B cell (primary cell): Measurements from ENCODE around the gene ITGB4. TPM values are rescaled to one million over a fixed set of nuclear protein-coding genes. Genes with fewer than 3 reads are reported as not detected.

Source experiments
- ATAC-seq: fragments of 200-7000 bp; cut with Tn5 transposase; one replicate; pipeline ENCODE4 v1.10.0; 2021; ENCODE audit warnings: low read depth, mild to moderate bottlenecking, moderate number of reproducible peaks, moderate library complexity
- CTCF ChIA-PET: fragments of 350-600 bp; sonication (Branson Sonifier 250); formaldehyde crosslinking; loops from one replicate; lab custom pipeline; 2021; ENCODE audit warnings: antibody characterized with exemption, inconsistent platforms; lab: Charles Lee
- POLR2A ChIA-PET: fragments of 350-600 bp; sonication (Branson Sonifier 250); formaldehyde crosslinking; loops from one replicate; lab custom pipeline; 2021; ENCODE audit warnings: antibody characterized with exemption; lab: Charles Lee
- DNase-seq: peaks from one replicate; pipeline ENCODE4 v3.0.0; 2013
- H2AFZ ChIP-seq: 2 replicates; pipeline ENCODE4 v1.6.1; 2012; ENCODE audit warnings: mild to moderate bottlenecking, low read depth, low read length; ENCODE audit not compliant: insufficient read depth, poor library complexity, severe bottlenecking
- H3K27ac ChIP-seq, 2 donors: 1 replicate in 1 of 2; 2 replicates in 1 of 2; pipeline ENCODE4 v1.5.1; 2012 to 2013; ENCODE audit warnings: low read length in 2 of 2, mild to moderate bottlenecking in 2 of 2, moderate library complexity in 1 of 2
- H3K27me3 ChIP-seq, 4 experiments: fragments of 200-600 bp in 1 of 4; sonication (generic) in 1 of 4; replicated peaks in 1 of 4; 1 replicate in 2 of 4; 2 replicates in 2 of 4; pipeline versions ENCODE4 v1.6.1 to v1.7.0; 2013 to 2016; ENCODE audit warnings: low read length in 3 of 4, mild to moderate bottlenecking in 2 of 4, mixed read lengths in 1 of 4, moderate library complexity in 1 of 4; ENCODE audit not compliant: insufficient read depth in 4 of 4, control insufficient read depth in 3 of 4; ENCODE audit errors: control extremely low read depth in 1 of 4
- H3K36me3 ChIP-seq, 2 experiments: replicated peaks in 1 of 2; 1 replicate in 1 of 2; 2 replicates in 1 of 2; pipeline versions ENCODE4 v1.6.1 to v1.7.1; 2013; ENCODE audit warnings: low read length in 1 of 2; ENCODE audit not compliant: insufficient read depth in 2 of 2, control insufficient read depth in 1 of 2; ENCODE audit errors: control extremely low read depth in 1 of 2, extremely low read depth in 1 of 2
- H3K4me1 ChIP-seq, 2 donors: fragments of 200-600 bp in 1 of 2; sonication (generic) in 1 of 2; 1 replicate in 1 of 2; 2 replicates in 1 of 2; pipeline versions ENCODE4 v1.5.1 to v1.6.1; 2013 to 2017; ENCODE audit warnings: low read length in 2 of 2; ENCODE audit not compliant: control insufficient read depth in 2 of 2, insufficient read depth in 2 of 2
- H3K4me2 ChIP-seq: replicated peaks from 2 replicates; pipeline ENCODE3; 2012; ENCODE audit warnings: mild to moderate bottlenecking, low read depth, low read length; ENCODE audit not compliant: poor library complexity, severe bottlenecking
- H3K4me3 ChIP-seq, 5 experiments: fragments of 200-600 bp in 1 of 5; sonication (generic) in 1 of 5; 1 replicate in 3 of 5; 2 replicates in 2 of 5; pipeline versions ENCODE4 v1.5.1 to v1.7.0; 2011 to 2016; ENCODE audit warnings: low read length in 4 of 5, mild to moderate bottlenecking in 4 of 5, low read depth in 2 of 5, control low read depth in 1 of 5, moderate library complexity in 1 of 5; ENCODE audit not compliant: insufficient read depth in 1 of 5; ENCODE audit errors: control extremely low read depth in 1 of 5, extremely low read depth in 1 of 5
- H3K79me2 ChIP-seq: fragments of 200-600 bp; sonication (generic); one replicate; pipeline ENCODE4 v1.6.0; 2016; ENCODE audit warnings: low read length; ENCODE audit not compliant: control insufficient read depth, insufficient read depth
- H3K9ac ChIP-seq: fragments of 200-600 bp; sonication (generic); 2 replicates; pipeline ENCODE4 v1.6.1; 2017; ENCODE audit warnings: mild to moderate bottlenecking, low read length, moderate library complexity
- H3K9me3 ChIP-seq, 3 donors: one replicate each; pipeline versions ENCODE4 v1.6.1 to v1.7.1; 2013; ENCODE audit warnings: low read length in 2 of 3; ENCODE audit not compliant: control insufficient read depth in 2 of 3, insufficient read depth in 1 of 3; ENCODE audit errors: control extremely low read depth in 1 of 3
- H4K20me1 ChIP-seq: 2 replicates; pipeline ENCODE4 v1.6.0; 2012; ENCODE audit warnings: mild to moderate bottlenecking, low read length; ENCODE audit not compliant: insufficient read depth, control insufficient read depth, poor library complexity, severe bottlenecking
- H3K27ac Mint-ChIP-seq: one replicate; pipeline ENCODE4 v1.8.0; 2021; ENCODE audit warnings: mixed read lengths
- H3K27me3 Mint-ChIP-seq: one replicate; pipeline ENCODE4 v1.8.0; 2021; ENCODE audit warnings: mixed read lengths
- H3K4me1 Mint-ChIP-seq: one replicate; pipeline ENCODE4 v1.8.0; 2021; ENCODE audit warnings: mixed read lengths
- H3K4me3 Mint-ChIP-seq: one replicate; pipeline ENCODE4 v1.8.0; 2021; ENCODE audit warnings: mixed read lengths
- H3K9me3 Mint-ChIP-seq: one replicate; pipeline ENCODE4 v1.8.0; 2022; ENCODE audit warnings: mixed read lengths; ENCODE audit not compliant: insufficient read depth
- EZH2 ChIP-seq: IDR thresholded peaks from 2 replicates; pipeline ENCODE4 v1.6.1; 2012; ENCODE audit warnings: borderline replicate concordance, low read depth, mild to moderate bottlenecking, moderate library complexity, low read length; ENCODE audit not compliant: insufficient read depth, poor library complexity, severe bottlenecking
- WGBS: methylation state at CpG from one replicate; pipeline ENCODE4 v1.1.5; 2013; ENCODE audit warnings: missing lambda C conversion rate; ENCODE audit not compliant: insufficient coverage; 5-methylcytosine and 5-hydroxymethylcytosine counted together
- intact Hi-C: fragments of 100-400 bp; cut with micrococcal nuclease; formaldehyde crosslinking; loops from one replicate; pipeline ENCODE4 v1.10.0; 2022
- polyA plus RNA-seq: library from polyadenylated mRNA; depleted of rRNA; stranded (reverse); fragments of >200 nt; gene quantifications from 2 replicates; pipeline ENCODE4 v1.2.3, GENCODE V29; 2012
- total RNA-seq, 2 donors: library from RNA; stranded (reverse); fragments of 120-200 nt in 1 of 2; gene quantifications; 1 replicate in 1 of 2; 2 replicates in 1 of 2; pipeline versions ENCODE4 v1.2.3 to v1.2.4, GENCODE V29; 2013 to 2022
- TF ChIP-seq, protein P1 (sequence below): fragments of 200-600 bp; IDR thresholded peaks from one replicate; pipeline ENCODE4 v1.8.0; 2022; ENCODE audit warnings: antibody characterized with exemption, mild to moderate bottlenecking

ITGB4 gene
- total and polyA plus RNA-seq, 2 donors (not counting 1 experiment from before 2014, with no cell fraction given), result 0.12 to 0.81 TPM

DNA sequence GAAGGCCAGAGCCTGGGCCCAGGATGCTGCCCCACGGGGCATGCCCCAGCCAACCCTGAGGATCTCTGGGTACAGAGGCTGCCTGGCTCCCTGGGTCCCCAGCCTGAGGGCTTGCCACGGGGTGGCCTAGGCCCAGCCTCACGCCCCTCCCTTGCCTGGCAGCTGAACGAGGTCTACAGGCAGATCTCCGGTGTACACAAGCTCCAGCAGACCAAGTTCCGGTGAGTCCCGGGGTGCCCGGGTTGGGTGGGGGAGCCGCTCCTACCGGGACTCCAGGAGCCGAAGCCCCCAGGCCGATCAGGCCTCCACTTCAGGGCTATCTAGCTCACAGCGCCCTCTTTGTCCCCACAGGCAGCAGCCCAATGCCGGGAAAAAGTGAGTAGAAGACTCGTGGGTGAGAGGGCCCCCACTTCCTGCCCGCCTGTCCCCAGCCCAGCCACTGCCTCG lies 19.4 kb downstream of the ITGB4 start:
- no peak overlapping the region for H3K4me3 ChIP-seq
- H3K4me2 ChIP-seq, result no peak overlapping the region
- no peak overlapping the region for H2AFZ ChIP-seq
- no peaks in the 10 kb centered on the region for H3K9me3 ChIP-seq
- peaks cover 0 to 4% (median 0%) of the 10 kb centered on the region in 4 experiments for H3K27me3 ChIP-seq
- TF ChIP-seq EZH2, result no peak
- TF ChIP-seq, protein P1, sequence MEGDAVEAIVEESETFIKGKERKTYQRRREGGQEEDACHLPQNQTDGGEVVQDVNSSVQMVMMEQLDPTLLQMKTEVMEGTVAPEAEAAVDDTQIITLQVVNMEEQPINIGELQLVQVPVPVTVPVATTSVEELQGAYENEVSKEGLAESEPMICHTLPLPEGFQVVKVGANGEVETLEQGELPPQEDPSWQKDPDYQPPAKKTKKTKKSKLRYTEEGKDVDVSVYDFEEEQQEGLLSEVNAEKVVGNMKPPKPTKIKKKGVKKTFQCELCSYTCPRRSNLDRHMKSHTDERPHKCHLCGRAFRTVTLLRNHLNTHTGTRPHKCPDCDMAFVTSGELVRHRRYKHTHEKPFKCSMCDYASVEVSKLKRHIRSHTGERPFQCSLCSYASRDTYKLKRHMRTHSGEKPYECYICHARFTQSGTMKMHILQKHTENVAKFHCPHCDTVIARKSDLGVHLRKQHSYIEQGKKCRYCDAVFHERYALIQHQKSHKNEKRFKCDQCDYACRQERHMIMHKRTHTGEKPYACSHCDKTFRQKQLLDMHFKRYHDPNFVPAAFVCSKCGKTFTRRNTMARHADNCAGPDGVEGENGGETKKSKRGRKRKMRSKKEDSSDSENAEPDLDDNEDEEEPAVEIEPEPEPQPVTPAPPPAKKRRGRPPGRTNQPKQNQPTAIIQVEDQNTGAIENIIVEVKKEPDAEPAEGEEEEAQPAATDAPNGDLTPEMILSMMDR, result no peak
- no peak overlapping the region for H3K27ac Mint-ChIP-seq
- POLR2A ChIA-PET, result no interaction called here
- ATAC-seq (no peak), DNase-seq (no peak)
- no peaks in the 10 kb centered on the region for H3K79me2 ChIP-seq
- H3K4me1 Mint-ChIP-seq, result no peaks in the 10 kb centered on the region
- no peaks in the 10 kb centered on the region for H4K20me1 ChIP-seq
- H3K36me3 ChIP-seq, result no peaks in the 10 kb centered on the region
- intact Hi-C loops, result no loop called here
- no peak overlapping the region for H3K27ac ChIP-seq
- CTCF ChIA-PET, result no interaction called here
- H3K4me1 ChIP-seq, result peaks cover 0 to 5% of the 10 kb centered on the region in 2 donors
- no peak overlapping the region for H3K9ac ChIP-seq
- 86% methylated on average over 14 of the region's 17 CpGs for WGBS
- no peaks in the 10 kb centered on the region for H3K27me3 Mint-ChIP-seq
- no peak overlapping the region for H3K4me3 Mint-ChIP-seq
- no peaks in the 10 kb centered on the region for H3K9me3 Mint-ChIP-seq

DNA sequence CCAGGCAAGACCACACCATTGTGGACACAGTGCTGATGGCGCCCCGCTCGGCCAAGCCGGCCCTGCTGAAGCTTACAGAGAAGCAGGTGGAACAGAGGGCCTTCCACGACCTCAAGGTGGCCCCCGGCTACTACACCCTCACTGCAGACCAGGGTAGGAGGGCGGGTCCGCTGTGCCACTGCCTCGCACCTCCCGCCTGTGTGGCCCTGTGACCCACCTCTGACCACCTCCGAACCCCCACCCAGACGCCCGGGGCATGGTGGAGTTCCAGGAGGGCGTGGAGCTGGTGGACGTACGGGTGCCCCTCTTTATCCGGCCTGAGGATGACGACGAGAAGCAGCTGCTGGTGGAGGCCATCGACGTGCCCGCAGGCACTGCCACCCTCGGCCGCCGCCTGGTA lies 21.1 kb downstream of the ITGB4 start:
- H3K4me3 ChIP-seq, result no peak overlapping the region
- intact Hi-C loops, result no loop called here
- no peaks in the 10 kb centered on the region for H3K9me3 ChIP-seq
- no peak overlapping the region for H3K27ac ChIP-seq
- H3K4me1 ChIP-seq, result peaks cover 0 to 5% of the 10 kb centered on the region in 2 donors
- no peak overlapping the region for H3K9ac ChIP-seq
- TF ChIP-seq EZH2, result no peak
- TF ChIP-seq, protein P1, result no peak
- H3K27me3 ChIP-seq, result no peaks in the 10 kb centered on the region
- H4K20me1 ChIP-seq, result no peaks in the 10 kb centered on the region
- H3K4me1 Mint-ChIP-seq, result no peaks in the 10 kb centered on the region
- WGBS, result 93% methylated on average over 24 of the region's 25 CpGs
- ChIA-PET POLR2A (no interaction called here), CTCF (interaction anchor here (0.6 to 1.0 kb wide), 3 partner anchors 8 to 512 kb away, joined by 3 to 4 read pairs (median 3); no protein-coding TSS in a partner anchor)
- no peaks in the 10 kb centered on the region for H3K36me3 ChIP-seq
- no peaks in the 10 kb centered on the region for H3K9me3 Mint-ChIP-seq
- ATAC-seq (no peak), DNase-seq (no peak)
- H3K27me3 Mint-ChIP-seq, result no peaks in the 10 kb centered on the region
- no peak overlapping the region for H2AFZ ChIP-seq
- H3K27ac Mint-ChIP-seq, result no peak overlapping the region
- H3K4me3 Mint-ChIP-seq, result no peak overlapping the region
- no peaks in the 10 kb centered on the region for H3K79me2 ChIP-seq
- no peak overlapping the region for H3K4me2 ChIP-seq
